NCI-H1694 (cell line): ENCODE data around the gene SAA4.
"Not testable (repeated sequence)": the region's sequence is repeated elsewhere in the genome, so short reads cannot be mapped to it uniquely, and the experiment has no call there.

Experiments
- DNase-seq: peaks from one replicate; lab custom pipeline; 2025; lab: John Stamatoyannopoulos, UW

The SAA4 gene

GRCh38 chr11:18236664-18237356 is at the start of gene SAA4:
SAA4 (minus strand) TSS chr11:18236802; CDS start chr11:18235926, 876 bp downstream.
- no peak for DNase-seq

DNA sequence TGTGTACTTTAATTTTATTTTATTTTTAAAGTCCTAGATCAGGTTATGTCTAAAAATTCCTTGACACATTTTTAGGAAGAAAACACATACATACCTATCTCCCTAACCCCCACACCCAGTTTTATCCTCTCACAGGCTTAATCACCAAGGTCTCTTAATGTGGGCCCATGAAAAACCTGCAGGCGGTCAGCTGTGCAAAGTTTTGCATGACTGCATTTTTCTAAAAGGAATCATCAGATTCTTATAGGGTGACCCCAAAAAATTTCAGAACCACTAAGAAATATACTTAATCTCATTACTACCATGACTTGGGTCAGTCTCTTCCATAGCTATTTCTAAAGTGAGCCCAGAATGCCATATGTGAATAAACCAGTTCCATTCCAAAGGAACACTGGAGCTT is 49.2 kb upstream of the SAA4 start:
- no peak for DNase-seq

DNA sequence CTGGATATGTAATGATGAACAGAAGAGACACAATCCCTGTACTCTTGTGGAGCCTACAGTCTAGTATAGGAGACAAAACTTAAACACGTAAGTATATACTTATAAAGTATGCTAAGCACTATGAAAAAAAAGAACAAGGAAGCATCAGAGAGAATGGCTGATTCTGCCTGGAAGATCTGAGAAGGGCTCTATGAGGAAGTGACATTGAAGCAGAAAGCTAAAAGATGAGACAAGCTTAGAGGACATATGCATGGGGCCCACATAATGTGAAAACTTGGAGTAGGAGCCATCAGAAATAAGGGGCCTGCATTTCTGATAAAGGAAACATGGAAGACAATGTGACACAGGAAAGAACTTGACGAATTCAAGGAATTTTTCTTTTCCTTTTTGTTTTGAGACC is 46.0 kb upstream of the SAA4 start:
- DNase-seq = no peak

DNA sequence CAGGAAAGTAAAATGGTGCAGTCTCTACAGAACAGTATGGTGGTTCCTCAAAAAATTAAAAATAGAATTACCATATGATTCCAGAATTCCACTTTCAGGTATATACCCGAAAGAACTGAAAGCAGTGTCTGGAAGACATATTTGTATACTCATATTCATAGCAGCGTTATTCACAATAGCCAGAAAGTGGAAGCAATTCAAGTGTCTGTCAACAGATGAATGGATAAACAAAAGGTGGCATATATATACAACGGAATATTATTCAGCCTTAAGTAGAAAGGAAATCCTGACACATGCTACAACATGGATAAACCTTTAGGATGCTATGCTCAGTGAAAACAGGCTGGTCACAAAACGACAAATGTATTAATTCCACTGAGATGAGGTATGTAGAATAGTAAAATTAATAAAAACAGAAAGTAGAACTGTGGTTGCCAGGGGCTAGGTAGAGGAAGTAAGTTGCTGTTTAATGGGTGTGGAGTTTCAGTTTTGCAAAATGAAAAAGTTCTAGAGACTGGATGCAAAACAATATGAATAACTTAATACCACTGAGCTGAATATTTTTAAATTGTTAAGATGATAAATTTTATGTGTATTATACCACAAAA is 43.9 kb upstream of the SAA4 start:
- DNase-seq = no peak

DNA sequence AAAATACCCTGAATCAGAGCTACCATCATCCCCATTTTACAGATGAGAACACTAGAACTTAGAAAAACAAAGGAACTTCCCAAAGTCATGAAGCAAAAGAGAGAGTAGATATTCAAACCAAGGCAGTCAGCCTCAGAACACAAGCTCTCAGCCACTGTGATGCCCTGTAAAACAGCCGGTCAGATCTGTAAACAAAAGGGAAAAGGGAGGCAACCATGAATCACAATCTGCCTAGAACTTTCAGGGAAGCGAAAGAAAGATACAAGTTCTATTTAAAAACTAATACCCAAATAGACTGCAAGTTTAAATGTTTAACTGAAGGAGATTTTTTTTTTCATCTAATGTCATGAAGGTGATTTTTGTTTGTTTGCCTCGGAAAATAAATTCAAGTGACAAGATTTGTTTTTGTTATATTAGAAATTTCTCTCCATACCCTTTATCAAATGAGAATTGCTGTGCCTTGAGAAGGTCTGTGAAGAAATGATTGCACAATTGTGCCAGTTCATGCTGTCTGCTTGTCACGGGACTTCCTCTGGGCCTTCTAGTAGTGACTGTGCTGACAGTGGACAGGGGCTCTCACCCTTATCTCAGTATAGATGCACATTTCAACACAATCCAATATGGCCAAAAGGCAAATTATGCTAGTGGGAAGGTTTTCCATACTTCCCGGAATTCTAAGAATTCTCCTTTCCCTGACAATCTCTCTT is 41.1 kb upstream of the SAA4 start:
- no peak for DNase-seq

DNA sequence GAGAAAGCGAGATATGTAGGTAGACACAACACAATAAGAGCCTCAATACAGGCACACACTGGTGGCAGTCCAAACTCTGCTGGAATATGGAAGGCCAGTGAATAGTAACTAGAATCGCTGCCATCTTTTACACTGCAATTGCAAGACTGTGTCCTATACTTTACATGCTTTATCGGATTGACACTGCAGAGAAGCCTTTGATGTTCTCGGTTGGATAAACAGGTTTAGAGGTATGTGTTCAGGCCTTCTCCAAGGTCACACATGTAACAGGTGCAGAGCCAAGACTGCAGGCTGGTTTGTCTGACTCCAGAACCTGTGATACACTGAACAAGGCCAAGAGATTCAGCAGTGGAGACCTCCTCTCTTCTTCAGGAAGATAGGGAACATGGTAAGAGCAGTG is 34.6 kb upstream of the SAA4 start:
- no peak for DNase-seq

DNA sequence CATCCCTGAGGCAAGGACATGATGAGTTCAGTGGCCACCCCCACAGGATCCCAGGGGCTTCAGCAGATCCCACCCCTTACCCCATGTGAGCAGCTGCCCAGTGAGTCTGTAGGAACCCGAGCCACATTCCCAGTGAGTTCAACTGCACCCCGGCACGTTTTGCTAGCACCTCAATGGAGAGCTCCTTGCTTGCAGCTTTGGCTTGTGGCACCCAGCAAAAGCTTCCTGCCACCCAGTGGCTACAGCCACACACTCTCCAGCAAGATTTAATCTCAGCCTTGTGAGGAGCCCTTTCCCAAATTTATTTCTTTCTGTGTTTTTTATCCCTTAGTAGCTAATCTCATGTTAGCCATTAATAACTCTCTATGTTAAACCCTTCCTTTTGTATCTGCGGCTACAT is 33.5 kb upstream of the SAA4 start:
- DNase-seq = no peak

DNA sequence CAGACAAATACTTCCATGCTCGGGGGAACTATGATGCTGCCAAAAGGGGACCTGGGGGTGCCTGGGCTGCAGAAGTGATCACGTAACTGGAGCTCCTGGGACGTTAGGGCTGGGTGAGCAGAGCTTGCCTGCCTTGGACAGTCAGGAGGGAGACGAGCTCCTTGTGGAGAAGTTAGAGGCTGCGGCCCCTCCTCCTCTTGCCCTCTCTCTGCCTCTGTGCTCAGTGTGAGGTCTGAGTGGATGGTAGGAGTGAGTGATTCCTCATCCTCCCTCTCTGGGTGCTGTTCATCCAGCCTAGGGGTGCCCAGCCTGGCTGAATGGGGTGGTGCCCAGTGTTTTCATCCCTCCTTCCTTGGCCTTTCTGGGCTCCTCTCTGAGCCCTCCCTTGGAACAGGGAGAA is 32.6 kb upstream of the SAA4 start:
- DNase-seq = not testable (repeated sequence)

GRCh38 chr11:18267335-18268133 is 30.9 kb upstream of the SAA4 start:
- not testable (repeated sequence) for DNase-seq

- DNase-seq = no peak
Measured at GRCh38 chr11:18265949-18266348, 29.3 kb upstream of the SAA4 start, which contains the start of gene SAA1. SAA1 (plus strand) TSS chr11:18266264; CDS start chr11:18266888, 624 bp downstream.

GRCh38 chr11:18264677-18265555 is 28.3 kb upstream of the SAA4 start:
- no peak for DNase-seq

DNA sequence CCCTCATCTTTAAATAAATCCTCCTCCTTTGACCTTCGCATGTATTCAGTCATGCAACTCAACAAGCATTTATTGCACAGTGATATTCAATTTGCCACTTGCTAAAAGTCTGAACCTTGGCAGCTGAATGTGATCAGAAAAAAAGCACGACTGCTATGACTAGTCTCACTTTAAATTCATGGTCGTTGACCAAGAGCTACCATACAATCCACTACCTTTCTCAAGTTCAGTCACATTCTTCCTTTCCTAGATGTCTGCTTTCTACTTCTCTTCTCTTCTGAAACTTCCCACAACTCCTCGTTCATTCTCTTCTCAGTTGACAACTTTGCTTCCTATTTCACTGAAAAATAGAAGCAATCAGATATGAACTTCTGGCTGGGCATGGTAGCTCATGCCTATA is 27.4 kb upstream of the SAA4 start:
- DNase-seq = no peak

- not testable (repeated sequence) for DNase-seq
Measured at GRCh38 chr11:18262681-18263350, 26.2 kb upstream of the SAA4 start.

DNA sequence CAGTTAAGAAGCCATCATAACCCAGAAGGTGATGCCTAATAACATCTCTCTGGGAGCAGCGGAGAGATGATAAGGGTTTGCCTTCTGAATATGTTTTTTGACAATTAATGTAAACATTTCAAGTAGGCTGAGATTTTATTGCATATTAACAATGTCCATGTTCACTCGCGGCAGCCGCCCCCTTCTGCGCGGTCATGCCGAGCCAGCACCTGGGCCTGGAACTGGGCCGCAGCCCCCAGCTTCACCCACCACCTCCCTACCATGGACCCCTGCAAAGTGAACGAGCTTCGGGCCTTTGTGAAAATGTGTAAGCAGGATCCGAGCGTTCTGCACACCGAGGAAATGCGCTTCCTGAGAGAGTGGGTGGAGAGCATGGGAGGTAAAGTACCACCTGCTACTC is 25.1 kb upstream of the SAA4 start:
- no peak for DNase-seq

GRCh38 chr11:18259259-18259658 is 22.7 kb upstream of the SAA4 start:
- DNase-seq = no peak

DNA sequence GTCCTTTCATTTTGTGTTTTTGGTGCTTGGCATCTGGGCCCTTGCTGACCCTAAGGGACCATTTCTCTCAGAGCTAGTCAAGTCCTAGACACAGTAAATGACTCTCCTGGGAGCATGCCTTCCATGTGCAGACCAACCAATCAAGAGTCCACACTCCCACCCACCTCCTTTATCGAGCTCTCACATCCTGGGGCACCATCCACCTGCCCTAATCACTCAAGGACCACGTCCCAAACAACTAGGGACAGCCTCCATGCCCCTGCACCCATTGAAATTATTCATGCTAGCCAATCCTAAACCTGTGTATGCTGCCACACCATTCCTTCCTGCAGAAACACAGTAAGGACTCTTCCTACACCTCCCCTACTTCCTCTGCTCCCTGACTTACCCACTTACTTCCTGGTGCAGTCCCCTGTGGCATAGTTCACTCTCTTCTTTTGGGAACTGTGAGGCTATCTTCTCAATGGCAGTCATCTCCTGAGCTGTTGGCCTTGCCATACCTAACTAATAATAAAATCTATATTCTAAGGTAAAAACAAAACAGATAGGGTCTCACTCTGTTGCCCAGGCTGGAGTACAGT is 18.3 kb upstream of the SAA4 start:
- no peak for DNase-seq

- DNase-seq = no peak
Measured at GRCh38 chr11:18253778-18254338, 17.3 kb upstream of the SAA4 start.

GRCh38 chr11:18253233-18253632 is 16.6 kb upstream of the SAA4 start:
- DNase-seq = no peak

- no peak for DNase-seq
Measured at GRCh38 chr11:18248561-18248960, 12.0 kb upstream of the SAA4 start, which contains the start of gene SAA2. SAA2 (minus strand) TSS chr11:18248668; CDS start chr11:18248011, 657 bp downstream.

DNA sequence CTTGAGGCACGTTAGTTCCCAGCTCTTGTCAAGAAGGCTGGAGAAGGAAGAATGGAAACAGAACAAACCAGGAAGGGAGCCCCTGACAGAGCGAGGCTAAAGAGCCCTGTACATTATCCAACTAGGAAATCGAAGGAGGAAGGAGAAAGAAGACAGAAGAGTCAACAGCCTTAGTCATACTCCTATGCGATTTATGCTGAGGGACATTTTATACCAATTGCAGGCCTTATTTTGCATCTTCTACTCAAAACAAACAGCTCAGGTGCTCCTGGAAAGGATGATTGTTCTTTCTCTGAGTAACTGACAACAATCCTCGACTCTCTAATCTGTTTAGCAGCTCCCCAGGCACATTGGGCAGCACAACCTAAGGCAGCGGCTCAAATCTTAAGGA is 10.6 kb upstream of the SAA4 start:
- DNase-seq = not testable (repeated sequence)
